Activated effector memory CD4-positive, alpha-beta T cell treated with Interleukin-2 at 50 U/mL for 16 hours (primary cell): ENCODE results near the gene RASSF7.

ENCODE experiments used
- DNase-seq: peaks from one replicate; pipeline ENCODE4 v3.0.0-alpha.2; 2020

RASSF7 gene

DNA sequence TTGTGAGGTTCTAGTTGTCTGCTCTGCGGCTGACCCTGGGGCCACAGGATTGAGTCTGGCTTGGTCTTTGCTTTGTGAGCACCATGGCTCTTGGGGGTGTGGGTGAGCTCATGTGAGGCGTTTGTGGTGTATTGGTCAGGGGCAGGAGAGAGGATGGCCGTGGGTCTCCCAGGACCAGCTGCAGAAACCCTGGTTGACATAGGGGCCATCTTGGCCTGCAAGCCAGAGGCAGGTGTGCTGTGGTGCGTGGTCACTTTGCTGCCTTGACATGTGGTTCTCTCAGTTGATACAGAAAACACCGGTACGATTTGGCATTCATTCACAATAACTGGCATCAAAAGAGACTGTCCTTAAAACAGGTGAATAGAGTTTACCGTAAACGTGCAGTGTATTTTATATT, 26.8 kb downstream of the RASSF7 start:
- DNase-seq, result no peak

- DNase-seq, result peak; percentile 53
Measured at GRCh38 chr11:587978-588380, 27.2 kb downstream of the RASSF7 start.

GRCh38 chr11:589798-590197, 29.0 kb downstream of the RASSF7 start:
- DNase-seq, result no peak

DNA sequence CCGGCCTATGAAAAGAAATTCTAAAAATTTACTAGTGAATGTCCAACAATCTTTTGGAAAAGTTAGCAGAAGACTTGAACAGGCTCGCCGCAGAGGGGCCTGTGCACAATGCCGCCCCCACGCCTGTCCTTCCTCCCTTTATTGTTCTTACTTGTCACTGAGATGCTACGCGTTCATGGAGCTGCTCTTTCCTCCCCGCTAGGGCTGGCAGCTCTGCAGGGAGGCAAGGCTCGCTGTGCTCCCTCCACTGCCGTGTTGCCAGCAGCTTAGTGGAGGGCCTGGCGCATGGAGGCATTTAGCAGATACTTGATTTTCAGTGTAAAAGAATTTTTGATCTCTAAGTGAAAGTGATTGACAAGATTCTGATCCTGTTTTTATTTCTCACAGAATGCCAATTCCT, 30.2 kb downstream of the RASSF7 start:
- no peak for DNase-seq

DNA sequence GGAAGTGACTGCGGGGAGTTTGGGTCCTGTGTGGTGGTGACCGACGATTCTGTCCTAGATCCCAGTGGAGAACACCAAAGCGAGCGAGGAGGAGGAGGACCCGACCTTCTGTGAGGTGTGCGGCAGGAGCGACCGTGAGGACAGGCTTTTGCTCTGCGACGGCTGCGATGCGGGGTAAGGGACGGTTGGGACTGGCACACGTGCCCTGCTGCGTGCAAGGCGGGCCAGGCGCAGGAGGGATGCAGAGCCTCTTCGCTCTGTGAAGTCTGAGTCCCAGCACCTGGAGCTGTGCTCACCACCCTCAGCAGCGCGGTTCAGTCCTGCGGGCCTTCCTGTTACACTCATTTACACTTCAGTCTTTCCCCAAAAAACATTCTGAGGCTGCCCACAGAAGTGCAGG, 31.7 kb downstream of the RASSF7 start:
- no peak for DNase-seq

- DNase-seq, result no peak
Measured at GRCh38 chr11:592918-593317, 32.1 kb downstream of the RASSF7 start.

DNA sequence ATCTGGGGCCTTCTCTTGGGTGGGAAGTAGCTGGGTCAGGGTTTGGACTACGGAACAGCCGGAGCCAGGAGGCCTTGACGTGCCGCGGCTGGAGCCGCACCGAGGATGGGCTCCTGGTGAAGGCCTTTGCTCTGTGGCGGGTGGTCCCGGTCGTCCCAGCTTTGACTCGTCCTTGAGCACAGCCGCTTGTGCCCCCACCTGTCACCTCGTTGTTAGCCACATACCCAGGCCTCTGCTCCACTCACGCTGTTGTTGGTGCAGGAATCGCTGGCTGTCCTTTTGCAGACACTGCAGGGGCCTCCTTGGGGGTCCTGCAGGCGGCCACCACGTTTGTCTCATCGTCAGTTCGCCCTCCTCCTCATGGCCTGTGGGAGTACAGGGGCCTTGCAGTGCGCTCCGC, 32.6 kb downstream of the RASSF7 start:
- DNase-seq, result no peak

GRCh38 chr11:595400-595799, 34.6 kb downstream of the RASSF7 start:
- no peak for DNase-seq

DNA sequence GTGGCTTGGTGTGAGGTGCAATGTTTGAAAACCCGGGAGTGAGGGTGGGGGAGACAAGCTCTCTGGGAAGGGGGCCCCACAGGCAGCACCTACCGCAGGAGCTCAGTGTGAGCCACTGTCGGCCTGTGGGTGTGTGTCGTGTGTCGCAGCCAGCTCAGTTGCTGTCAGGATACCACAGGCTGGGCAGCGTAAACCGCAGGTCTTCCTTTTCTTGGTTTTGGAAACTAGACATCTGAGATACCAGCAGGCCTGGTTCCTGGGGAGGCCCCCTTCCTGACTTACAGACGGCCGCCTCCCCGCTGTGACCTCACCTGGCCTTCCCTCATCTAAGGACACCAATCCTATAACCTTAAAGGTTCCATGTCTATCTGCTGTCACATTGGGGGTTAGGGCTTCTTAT, 35.6 kb downstream of the RASSF7 start:
- DNase-seq, result no peak

- DNase-seq, result no peak
Measured at GRCh38 chr11:597166-597725, 36.5 kb downstream of the RASSF7 start.

- no peak for DNase-seq
Measured at GRCh38 chr11:598005-598680, 37.4 kb downstream of the RASSF7 start.

DNA sequence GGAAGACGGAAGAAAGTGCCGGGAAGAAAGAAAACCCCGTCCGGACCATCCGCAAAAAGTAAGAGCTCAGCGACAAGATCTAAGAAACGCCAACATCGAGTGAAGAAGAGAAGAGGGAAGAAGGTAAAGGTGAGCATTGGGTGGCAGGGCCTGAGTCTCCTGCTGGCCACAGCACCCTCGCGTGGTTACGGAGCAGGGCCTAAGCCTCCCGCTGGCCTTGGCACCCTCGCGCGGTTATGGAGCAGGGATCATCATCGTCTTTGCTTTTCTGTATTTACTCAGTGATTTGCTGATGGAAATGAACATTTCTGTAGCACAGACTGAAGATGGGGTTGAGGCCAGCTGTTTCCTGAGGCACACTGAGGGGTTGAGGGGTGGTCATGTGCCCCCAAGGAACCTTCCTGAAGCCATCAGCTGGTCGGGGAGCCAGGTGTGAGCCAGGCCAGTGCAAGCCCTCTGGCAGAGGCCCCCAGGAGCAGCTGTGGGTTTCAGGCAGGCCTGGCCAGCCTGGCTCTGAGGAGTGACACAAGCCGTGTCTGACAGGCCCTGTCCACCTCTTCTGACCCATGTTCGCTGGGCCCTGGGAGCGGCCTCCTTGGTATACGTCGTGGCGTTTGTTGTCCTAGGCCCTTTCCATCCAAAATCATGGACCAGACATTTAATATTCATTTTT, 40.9 kb downstream of the RASSF7 start:
- DNase-seq, result no peak

GRCh38 chr11:603154-603553, 42.4 kb downstream of the RASSF7 start:
- no peak for DNase-seq

DNA sequence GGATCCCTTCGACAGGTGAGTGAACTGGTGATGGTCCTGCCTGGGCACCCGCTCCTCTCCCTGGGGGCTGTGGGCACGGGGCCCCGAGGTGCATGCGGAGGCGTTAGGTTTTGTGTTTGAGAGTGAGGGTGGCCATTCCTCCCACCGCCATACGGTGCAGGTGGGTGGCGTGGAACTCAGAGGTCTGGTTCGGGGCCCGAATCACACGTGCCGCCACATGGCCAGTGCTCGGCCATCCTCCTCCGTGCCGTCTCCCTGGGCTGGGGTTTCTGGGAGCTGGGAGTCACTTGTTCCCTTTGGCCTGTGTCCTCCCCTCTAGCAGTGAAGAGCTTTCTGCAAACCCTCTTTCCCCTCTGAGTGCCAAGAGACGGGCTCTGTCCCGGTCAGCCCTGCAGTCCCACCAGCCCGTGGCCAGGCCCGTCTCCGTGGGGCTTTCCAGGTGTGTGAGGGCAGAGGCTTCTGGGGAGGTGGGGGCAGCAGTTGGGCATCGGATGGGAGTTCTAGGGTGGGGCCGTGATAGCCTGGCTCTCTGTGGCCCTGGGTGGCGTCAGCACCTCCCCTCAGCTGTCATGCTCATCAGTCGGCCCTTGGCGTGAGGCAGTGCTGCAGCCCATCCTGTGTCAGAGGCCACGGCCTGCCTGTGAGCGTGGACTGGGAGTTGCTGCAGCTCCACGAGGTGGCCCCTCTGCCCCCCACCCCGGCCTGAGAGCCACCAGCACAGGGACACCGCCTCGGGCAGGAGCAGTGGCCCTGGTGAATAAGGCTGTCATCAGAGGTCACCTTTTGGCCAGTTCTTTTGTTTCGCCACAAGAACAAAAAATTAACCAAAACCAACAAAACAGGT, 44.7 kb downstream of the RASSF7 start:
- DNase-seq, result no peak

DNA sequence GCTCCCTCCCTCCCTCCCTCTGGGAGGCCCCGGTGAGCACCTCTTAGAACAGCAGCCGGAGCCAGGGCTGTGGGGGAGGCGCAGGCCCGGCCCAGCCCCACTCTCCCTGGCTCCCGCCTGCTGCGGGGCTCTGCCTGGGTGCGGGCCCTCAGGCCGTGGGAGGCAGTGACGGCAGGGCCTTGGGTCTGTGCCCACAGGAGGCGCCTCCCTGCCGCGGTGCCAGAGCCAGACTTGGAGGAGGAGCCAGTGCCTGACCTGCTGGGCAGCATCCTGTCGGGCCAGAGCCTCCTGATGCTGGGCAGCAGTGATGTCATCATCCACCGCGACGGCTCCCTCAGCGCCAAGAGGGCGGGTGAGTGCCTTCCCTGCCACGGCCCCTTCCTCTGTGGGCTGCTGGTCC, 45.5 kb downstream of the RASSF7 start:
- DNase-seq, result no peak

GRCh38 chr11:607020-607780, 46.4 kb downstream of the RASSF7 start:
- no peak for DNase-seq

DNA sequence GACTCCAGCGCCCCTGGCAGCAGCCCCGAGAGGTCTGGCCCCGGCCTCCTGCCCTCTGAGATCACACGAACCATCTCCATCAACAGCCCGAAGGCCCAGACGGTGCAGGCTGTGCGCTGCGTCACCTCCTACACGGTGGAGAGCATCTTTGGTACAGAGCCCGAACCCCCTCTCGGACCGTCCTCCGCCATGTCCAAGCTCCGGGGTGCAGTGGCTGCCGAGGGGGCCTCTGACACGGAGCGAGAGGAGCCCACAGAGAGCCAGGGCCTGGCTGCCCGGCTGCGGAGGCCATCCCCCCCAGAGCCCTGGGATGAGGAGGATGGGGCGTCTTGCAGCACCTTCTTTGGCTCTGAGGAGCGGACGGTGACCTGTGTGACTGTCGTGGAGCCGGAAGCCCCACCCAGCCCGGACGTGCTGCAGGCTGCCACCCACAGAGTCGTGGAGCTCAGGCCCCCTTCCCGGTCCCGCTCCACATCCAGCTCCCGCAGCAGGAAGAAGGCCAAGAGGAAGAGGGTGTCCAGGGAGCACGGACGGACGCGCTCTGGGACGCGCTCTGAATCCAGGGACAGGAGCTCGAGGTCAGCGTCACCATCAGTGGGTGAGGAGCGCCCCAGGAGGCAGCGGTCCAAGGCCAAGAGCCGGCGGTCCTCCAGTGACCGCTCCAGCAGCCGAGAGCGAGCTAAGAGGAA, 47.3 kb downstream of the RASSF7 start:
- DNase-seq, result no peak

DNA sequence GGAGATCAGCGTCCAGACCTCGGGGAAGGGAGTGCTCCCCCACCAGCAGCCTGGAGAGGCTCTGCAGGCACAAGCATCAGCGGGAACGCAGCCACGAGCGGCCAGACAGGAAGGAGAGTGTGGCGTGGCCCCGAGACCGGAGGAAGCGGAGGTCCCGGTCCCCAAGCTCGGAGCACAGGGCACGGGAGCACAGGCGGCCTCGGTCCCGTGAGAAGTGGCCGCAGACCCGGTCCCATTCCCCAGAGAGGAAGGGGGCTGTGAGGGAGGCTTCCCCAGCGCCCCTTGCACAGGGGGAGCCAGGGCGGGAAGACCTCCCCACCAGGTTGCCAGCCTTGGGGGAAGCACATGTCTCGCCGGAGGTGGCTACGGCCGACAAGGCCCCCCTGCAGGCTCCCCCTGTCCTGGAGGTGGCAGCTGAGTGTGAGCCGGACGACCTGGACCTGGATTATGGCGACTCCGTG, 48.1 kb downstream of the RASSF7 start:
- DNase-seq, result no peak

DNA sequence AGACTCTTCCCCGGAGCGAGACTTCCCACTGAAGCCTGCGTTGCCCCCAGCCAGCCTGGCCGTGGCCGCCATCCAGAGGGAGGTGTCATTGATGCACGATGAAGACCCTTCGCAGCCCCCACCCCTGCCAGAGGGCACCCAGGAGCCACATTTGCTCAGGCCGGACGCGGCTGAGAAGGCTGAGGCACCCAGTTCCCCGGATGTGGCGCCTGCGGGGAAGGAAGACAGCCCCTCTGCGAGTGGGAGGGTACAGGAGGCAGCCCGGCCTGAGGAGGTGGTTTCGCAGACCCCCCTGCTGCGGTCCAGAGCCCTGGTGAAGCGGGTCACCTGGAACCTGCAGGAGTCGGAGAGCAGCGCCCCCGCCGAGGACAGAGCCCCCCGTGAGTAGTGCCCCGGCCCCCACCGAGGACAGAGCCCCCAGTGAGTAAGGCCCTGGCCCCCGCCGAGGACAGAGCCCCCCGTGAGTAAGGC, 48.6 kb downstream of the RASSF7 start:
- no peak for DNase-seq

GRCh38 chr11:610146-610801, 49.5 kb downstream of the RASSF7 start:
- no peak for DNase-seq
